B cell (primary cell): ENCODE measurements around the gene CACUL1.

Experiments used
- CTCF ChIP-seq: fragments of 200-600 bp; IDR thresholded peaks from one replicate; pipeline ENCODE4 v1.8.0; 2022; ENCODE audit warnings: antibody characterized with exemption, mild to moderate bottlenecking
- EZH2 ChIP-seq: IDR thresholded peaks from 2 replicates; pipeline ENCODE4 v1.6.1; 2012; ENCODE audit warnings: borderline replicate concordance, low read depth, mild to moderate bottlenecking, moderate library complexity, low read length; ENCODE audit not compliant: insufficient read depth, poor library complexity, severe bottlenecking

GRCh38 chr10:118751265-118751664 lies 3.5 kb downstream of the CACUL1 start:
- TF ChIP-seq CTCF (no peak), EZH2 (no peak)
